ENCODE measurements around the gene SLC12A8.
A peak's percentile ranks its signal among the peaks of the same experiment; 100 is the strongest.

SLC12A8 gene

DNA sequence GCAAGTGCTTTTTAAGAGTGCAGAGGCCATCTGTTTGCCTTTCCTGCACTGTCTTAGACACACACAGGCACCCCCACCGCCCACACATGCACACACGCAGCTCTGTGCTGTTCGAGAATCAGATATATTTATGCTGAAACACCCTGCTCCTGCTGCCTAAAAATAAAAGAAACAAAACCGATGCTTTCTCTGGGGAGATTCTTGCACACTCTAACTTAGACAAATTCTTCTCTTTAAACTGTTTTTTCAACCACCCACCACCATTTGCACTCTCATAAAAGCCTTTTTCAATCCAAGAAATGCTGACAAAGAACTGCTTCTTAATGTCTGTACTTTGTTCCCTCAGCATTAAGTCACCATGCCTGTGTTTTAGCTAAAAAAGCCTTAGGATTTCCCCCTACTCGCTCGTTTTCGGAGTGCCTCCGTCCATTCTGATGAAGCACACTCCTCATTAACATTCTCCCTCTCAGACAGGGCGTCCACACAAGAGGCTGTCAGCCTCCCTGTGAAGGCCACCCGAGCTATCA lies 26.2 kb downstream of the SLC12A8 start:
- DNase-seq, result no peak

DNA sequence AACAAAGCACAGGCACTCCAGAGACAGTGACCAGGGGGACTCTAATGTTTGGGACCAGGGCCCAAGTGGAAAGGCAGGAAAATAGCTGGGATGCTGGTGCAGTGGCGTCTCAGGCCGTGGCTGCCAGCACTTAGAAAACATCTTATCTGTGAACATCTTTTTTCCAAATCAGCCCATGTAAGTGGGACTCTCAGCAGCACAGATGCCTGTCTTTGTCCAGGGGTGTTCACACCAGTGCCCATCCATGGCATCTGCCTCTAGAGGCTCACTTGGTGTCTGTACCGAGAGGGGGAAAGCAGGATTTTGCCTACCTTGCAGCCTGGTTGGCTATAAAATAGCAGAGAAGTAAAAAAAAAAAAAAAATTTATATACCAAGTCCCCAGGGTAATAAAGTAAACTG lies 26.7 kb downstream of the SLC12A8 start:
- DNase-seq, result no peak

DNA sequence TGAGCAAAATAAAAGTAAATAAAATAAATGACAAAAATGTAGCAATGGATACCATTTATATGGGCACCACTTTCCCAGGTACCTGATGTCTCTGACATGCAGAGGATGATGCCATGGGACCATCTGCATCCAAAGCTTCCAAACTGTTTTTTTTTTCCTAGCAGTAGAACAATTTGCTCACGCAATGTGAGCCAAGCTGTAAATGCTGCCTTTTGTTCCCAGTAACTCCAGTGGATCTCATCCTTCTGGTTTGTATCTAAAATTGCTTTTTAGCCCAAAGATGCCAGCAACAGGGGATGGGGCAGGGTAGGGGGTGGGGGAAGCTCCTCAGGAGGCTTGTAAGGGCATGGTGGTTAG lies 32.7 kb downstream of the SLC12A8 start:
- no peak for DNase-seq

DNA sequence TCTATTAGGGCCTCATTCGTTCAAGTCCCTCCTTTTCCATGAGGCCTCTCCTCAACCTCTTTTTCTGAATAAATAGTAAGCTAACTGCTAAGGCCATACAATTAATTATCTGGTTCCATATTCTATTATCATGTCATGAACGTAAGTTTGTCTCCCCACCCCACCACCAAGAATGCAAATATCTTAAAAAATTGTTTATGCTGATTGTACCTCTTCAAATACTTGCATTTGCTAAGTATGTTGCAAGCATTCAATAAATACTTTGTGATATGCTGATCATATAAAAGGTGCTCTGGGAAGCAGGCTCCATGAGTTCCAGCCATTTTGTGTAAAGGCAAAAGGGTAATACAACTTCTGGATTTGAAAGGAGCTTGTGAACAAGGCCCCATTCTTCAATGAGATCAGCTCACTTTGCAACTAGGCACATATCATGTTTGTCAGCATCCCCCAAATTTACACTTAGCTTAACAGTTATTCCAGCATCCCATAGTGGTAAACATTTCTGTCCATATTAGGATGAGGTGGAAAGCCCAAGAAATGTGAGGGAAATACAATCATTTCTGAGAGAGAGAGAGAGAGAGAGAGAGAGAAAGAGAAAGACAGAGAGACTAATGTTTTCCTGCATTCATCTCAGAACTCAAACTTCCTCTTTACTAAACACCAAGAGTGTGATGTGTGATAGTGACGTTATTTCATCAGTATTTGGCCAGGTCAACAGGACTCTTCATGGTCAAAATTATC lies 33.2 kb downstream of the SLC12A8 start:
- no peak for DNase-seq

DNA sequence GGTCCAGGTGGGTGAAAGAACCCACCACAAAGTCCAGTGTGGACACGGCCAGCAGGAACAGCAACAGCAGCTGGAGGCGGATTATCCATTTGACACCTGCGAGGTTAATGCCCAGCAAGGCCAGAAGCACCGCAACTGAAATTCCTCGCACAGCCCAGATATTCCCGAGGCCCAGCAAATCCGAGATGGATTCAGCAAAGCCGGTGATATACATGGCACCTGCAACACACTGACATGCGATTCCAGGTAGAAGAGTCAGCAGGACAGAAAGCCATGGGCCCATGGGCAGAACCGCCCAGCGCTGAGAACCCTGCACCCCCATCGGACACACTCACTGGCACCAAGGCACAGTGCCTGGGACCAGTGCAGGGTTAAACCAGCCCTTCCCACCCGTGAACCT lies 34.8 kb downstream of the SLC12A8 start:
- no peak for DNase-seq

DNA sequence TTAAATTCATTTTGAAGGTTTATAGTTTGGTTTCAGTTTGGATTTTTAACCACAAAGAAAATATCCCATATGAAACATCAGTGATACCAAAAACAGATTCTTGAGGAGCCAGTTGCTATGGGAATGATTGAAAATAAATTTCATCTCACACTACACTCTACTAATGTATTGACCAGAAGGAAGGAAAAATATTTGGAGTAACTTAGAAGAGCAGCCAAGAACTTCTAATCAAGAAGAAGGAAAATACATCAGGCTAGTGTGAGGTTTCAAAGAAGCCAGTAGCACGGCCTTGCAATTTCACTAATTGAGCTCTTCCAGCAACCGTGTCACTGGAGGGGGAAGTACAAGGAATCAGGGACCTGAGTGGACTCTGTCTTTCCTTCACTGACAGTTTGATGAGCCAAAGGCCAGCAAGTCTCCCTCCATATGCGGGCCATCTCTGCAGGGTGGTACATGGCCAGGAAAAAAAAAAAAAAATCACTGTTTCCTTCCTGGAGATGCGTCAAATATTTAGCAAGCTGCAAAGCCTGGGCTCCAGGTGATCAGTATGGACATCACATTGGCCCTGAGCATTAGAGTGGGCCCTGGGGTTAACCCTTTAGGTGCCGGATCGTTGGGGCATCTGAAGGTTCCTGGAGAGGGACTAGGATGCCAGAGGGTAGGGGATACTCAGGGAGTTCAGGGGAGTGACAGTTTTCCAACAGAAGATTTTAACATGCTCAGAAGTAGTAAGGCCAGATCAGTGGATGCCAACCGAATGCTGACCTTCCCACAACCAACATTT lies 37.1 kb downstream of the SLC12A8 start:
- no peak for DNase-seq

DNA sequence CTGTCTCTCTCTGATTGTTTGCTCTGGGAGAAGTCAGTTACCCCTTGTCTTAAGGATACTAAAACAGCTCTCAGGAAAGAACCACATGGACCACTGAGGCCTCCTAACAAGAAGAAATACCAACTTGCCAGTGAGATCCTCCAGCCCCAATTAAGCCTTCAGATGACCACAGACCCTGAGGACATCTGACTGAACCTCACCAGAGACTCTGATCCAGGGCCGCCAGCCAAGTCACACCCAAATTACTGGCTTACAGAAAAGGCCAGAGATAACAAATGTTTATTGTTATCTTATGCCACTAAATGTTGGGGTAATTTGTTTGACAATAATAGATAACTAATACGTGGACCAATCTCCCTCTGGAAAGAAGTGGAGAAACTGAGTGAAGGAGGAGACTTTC lies 40.2 kb downstream of the SLC12A8 start:
- DNase-seq, result no peak

DNA sequence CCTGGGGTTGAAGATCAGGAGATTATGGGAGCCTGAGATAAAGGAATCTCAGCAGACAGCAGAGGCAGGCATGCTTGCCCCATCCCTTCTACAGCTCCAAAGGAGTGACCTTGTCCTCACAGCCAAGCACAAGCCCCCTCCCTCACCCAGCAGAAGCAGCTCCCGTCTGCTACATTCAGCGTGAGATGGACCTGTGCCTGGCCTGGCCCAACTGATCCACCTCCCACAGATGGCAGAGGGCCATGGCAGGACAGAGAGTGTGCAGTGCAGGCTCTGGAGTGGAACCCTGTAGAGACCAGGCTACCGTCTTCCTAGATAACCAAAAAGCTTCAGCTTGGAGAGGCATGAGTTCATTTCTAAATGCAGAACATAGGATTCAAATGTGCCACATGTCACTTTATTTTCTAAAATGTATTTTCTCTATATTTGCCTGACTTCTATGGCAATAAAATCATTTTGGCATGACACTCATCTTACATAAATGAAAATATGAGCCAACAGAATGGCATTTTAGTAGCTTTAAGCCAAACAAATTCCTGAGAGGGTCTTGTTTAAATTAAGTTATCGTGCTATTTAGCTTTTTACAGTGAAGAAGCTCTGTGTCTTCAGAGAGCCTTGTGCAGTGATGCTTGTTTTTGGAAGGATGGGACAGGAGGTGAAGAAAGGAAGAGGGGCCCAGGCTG lies 43.7 kb downstream of the SLC12A8 start:
- DNase-seq, result no peak

DNA sequence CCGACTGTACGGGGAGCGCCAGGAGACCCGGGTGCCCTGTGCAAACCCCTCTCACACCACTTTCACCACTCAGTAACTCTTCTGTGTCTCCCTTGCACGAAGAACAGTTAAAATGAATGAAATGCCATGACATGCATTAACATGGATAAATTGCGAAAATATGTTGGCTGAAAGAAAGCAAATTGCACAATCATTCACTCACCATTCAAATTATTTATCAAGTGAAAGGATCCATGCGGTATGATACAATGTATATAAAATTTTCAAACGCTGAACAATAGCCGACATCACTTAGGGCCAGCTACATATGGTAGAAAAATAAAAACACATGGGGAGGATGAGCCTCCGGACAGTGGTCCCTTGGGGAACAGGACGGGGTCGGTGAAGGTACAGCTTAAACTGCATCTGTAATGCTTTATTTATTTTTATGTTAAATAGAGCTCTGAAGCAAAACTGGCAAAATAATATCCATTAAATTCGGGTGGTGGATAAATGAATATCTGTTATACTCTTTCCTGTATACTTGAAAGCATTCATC lies 45.9 kb downstream of the SLC12A8 start:
- DNase-seq, result no peak

DNA sequence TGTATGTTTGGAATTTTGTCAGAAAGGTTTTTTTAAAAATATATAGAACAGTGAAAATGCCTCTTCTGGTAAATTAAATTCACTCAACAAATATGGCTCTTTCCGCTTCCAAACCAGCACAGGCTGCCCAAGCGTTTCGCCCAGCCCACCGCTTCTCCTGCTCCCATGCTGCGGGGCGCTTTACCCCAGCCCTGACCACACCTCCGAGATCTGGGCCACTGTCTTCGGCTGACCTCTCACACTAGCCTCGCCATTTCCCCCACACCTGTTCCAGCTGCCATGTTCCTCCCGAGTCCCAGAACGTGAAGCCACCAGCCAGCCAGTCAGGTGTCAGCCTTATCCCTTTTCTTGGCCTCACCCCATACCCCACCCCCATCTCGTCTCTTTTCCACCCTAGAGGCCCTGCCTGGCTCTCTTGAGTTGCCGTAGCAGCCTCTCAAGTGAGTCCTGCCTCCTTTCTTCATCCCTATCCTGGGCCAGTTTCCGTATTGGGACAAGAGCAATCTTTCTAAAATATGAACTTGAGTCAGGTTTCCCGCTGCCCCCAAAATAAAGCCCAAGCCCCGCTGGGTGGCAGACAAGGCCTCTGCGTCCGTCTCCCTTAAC lies 46.5 kb downstream of the SLC12A8 start:
- DNase-seq, result no peak

DNA sequence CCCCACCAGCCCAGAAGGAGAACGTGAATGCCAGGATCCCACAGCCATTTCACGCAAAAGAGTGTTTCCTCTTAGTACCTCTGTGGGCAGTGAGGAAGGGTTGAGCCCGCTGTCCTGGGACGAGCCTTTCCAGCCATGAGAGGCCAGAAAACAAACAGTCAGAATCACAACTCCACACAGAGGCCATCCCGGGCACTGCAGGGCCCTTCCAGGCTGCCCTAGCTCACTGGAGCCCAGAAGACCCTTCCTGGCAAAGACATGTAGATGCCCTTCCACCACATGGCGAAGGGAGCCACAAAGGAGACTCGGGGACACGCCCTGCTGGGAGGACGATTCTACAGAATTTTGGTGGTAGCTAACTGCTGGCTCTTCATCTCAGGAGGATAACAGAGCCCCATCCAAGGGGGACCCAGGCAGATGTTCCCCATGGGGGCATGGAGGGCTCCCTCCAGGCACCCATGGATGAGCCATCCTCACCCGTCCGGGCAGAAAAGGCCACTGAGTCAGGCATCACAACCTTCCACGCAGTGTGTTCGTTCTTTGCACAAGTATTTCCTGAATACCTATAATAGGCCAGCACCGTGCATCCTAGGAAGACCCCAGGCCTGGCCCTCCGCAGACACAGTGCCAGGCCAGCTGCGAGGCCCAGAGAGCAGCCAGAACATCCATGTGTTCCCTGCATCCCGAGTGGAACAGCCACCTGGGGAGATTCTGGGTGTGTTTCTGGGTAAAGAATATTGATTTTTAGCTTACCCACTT lies 47.2 kb downstream of the SLC12A8 start:
- DNase-seq, result peak in 1 of 2 experiments; percentile 20

DNA sequence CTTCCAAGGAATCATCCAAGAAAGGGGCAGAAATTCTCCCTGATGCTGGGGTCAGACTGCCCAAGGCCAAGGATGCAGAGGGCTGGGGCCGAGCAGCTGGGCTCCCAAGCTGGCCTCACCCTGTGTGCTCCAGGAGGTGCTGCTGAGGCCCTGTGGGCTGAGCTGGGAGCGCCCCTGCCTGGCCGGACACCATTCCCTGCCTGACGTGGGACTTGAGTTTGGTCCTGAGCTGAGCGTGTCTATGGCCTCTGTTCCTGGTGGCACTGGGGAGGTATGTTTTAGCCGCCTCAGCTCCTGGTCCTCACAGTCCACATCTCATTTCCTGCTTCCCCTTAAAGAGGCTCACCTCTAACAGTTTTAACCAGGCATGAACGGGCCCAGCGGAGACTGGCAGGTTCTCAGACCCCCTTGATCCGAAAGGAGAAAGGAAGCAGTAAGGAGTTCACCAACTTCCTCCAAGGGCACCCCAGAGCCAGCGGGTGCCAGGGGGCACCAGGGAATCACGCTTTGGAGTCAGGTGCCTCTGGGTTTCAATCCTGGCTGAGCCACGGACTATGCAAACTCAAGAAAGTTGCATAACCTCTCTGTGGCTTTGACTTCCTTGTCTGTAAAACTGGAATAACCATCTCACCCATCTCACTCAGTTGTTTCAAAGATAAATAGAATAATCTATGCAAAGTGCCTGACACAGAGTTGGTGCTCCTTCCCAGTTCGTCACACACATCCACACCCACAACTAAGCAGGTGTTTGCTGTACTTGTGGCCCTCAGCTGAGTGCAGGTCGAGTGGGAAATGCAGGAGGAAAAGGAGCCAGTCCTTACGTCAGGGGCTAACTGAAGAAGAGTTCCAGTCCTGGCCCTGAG lies 48.6 kb downstream of the SLC12A8 start:
- peak; percentile 50 to 69 for DNase-seq

DNA sequence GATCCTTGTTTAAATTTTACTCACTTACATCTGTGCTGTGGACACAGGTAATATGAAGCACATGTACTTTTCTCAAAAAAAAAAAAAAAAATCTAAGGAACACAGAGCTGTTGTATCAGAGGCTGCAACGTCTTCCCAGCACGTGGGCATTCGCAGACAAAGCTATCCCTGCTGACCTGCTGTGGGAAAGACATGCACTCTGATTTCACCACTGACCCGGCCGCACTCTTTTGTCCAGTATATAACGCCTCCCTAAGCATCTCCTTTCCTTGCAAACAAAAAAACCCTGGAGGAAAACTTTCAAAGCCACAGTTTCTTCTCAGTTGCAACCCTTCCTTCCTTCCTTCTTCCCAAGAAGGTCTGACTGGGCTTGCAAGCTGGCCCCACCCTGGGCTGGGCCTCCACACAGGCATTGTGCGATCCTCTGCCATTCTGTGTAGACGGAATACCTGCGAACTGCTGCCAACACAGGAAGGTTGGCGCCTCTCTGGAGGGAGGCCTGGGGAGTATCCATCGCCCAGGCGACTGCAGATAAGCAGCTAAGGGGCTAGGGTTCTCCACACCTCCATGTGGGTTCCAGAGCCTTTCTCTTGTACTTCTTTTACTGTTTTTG lies 50.8 kb downstream of the SLC12A8 start:
- no peak for DNase-seq

DNA sequence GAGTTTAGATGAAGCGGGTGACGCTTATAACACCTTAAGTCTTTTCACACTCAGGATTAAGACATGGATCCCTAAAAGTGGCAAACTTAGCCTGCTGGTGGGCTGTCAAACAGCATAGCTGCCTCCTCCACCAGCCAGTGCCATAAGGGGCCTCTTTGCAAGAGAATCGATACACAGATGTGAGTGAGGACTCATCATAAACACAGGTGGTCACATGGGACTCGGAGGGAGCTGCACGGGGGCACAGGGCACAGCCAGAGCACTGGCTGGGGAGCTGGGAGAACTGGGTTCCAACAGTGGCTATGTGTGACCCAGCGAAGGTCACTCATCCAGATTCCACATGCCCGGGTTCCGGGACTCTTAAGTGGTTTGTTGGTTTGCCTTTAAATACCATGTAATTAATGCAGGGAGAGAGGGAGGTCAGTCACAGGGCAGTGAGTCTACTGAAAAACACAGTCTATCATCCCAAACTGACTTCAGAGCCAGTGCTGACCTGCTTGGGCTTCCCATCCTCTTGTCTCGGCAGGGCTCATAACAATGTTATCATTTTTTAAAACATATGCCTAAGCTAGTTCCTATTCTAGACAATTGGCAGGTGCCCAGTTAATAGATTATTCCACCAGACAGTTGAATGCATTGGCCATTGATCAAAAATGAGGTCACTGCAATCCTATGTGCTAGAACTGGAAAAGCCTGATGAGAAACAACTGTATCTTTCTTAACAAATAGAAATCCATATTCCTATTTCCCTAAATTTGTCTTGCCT lies 51.8 kb downstream of the SLC12A8 start:
- no peak for DNase-seq

DNA sequence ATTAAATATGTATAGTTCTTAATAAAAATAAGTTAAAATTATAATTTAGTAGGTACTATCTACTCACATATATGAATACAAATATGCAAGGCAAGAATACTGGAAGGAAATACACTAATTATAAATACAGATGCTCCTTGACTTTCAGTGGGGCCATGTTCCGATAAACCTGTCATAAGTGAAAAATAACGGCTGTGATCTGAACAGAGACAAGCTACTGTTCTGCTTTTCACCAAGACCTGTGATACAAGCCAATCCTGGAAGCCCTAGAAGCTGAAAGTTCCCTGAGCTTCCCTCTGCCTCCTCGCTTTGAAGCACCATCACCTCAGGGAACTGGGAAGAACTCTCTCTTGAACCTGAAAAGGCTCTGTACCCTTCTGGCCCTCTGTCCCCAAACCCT lies 55.4 kb downstream of the SLC12A8 start:
- no peak for DNase-seq

DNA sequence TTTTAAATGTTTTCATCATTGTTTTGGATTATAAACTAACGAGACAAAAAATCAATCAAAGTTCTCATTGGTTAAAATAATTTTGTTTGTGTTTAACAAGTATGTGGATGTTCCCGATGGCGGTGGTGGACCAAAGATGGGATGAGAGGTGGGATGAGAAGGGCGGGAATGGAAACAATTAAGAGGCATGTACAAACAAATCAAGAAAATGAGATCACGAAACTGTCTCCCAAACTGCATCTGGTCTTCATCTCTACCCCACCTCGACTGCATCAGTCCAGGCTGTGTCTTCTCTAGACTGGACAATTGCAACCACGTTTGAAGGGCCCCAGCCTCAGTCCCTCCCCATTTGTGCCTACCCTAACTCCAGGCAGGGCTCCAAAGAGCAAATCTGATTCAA lies 56.1 kb downstream of the SLC12A8 start:
- DNase-seq, result no peak

DNA sequence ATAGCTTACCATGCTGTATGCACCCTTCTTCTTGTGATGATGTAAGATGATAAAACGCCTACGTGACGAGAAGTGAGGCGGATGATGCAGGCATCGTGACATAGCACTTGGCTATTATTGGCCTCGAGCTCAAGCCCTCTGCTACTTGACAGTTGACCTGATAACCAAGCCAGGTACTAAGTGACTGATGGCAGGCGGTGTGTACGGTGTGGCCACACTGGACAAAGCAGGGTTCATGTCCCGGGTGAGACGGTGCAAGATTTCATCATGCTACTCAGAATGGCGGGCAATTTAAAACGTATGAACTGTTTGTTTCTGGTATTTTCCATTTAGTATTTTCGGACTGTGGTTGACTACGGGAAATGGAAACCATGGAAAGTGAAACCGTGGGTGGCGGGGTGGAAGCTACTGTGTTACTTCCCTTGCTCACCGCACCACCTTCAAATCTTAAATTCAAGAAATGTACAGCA lies 57.7 kb downstream of the SLC12A8 start:
- no peak for DNase-seq

DNA sequence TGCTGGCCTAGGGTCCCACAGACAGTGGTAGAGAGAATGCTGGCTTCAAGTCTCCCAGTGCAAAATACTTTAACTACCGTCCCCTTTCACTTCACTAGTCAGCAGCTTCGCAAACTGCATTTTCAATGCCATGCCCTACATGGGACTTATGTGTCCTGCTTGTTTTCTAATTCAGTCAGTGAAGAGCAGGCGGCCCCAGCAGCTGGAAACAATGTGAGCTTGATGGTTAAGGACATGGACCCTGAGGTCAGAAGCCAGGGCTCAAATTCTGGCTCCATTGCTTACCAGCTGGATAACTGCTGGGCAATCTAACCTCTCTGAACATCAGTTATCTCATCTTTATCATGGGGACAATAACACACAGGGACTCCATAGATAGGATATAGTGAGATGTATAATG lies 58.4 kb downstream of the SLC12A8 start:
- no peak for DNase-seq

DNA sequence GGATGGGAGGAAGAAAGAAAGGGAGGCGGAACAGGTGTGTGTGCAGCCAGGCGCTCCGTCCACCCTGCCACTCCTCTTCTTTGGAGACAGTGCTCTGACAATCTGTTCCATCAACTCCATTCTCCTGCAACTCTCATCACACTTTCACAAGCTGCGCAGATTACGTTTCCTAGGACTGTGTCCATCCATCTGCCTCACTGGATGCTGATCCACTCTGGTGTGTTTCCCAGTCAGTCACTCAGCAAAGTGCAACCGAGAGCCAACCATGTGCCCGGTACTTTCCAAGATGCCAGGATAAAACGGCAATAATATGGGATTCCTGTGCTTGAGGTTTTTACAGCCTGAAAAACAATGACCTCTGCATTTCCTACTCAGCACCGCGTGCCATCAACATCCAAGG lies 59.6 kb downstream of the SLC12A8 start:
- DNase-seq, result no peak

DNA sequence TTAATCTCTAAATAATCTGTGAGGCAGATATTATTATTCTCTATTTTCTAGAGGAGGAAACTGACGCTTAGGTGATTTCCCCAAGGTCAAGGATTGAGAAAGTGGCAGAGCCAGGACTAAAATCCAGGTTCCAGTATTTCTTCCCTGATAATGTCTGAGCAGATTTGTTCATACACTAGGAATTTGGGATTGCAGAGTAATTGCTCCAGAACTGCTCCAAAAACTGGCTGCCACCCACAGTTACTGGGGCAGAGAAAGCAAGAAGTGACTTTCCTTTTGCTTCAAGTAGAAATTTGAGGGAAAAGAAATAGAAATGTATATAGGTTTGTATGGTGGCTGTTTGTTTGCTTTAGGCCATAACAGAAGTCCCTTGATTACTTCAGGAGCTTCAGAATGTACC lies 60.6 kb downstream of the SLC12A8 start:
- DNase-seq, result no peak

Measured in NCI-H526 (cell line).